ENCODE data around the gene NUAK1. TPM values are rescaled to one million over a fixed set of nuclear protein-coding genes. Genes with fewer than 3 reads are reported as not detected.

NUAK1 gene
- total RNA-seq, 1 donor = 21.7 TPM

DNA sequence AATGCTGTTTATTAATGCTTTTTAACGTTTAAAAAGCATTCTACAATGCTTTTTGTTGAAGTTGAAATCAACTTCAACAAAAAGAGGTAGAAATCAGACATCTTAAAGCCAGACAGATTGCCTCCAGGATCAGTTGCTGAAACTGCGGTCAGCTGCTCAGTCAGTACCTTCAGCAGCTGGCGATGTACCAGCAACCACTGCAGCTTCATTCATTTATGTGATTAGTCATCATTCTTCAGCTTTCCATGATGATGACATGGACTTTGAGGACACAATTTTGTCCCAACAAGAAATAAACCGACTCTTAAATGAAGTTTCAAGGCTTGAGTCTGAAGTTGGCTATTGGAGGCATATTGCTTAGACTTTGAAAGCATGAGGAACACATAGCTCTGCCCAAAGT, 31.5 kb upstream of the NUAK1 start:
- H3K27ac ChIP-seq (ENCODE audit: low read depth, low read length) = no peak overlapping the region
- H3K27me3 ChIP-seq (ENCODE audit: insufficient read depth, low read length) = no peaks in the 10 kb centered on the region
- no peak overlapping the region for H3K4me3 ChIP-seq (ENCODE audit: insufficient read depth, low read length)
- H3K4me2 ChIP-seq (ENCODE audit: insufficient read depth, low read length) = no peak overlapping the region
- H3K36me3 ChIP-seq (ENCODE audit: insufficient read depth, low read length) = no peaks in the 10 kb centered on the region
- TF ChIP-seq, protein P1, sequence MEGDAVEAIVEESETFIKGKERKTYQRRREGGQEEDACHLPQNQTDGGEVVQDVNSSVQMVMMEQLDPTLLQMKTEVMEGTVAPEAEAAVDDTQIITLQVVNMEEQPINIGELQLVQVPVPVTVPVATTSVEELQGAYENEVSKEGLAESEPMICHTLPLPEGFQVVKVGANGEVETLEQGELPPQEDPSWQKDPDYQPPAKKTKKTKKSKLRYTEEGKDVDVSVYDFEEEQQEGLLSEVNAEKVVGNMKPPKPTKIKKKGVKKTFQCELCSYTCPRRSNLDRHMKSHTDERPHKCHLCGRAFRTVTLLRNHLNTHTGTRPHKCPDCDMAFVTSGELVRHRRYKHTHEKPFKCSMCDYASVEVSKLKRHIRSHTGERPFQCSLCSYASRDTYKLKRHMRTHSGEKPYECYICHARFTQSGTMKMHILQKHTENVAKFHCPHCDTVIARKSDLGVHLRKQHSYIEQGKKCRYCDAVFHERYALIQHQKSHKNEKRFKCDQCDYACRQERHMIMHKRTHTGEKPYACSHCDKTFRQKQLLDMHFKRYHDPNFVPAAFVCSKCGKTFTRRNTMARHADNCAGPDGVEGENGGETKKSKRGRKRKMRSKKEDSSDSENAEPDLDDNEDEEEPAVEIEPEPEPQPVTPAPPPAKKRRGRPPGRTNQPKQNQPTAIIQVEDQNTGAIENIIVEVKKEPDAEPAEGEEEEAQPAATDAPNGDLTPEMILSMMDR (IDR thresholded peaks at IDR 0.05; ENCODE audit: extremely low read depth, low read depth, low read length) = no peak
- no peaks in the 10 kb centered on the region for H3K9me3 ChIP-seq (ENCODE audit: low read depth, low read length)
- H2AFZ ChIP-seq (ENCODE audit: low read length) = no peak overlapping the region
- no peaks in the 10 kb centered on the region for H4K20me1 ChIP-seq (ENCODE audit: insufficient read depth, low read length)
- H3K4me1 ChIP-seq (ENCODE audit: insufficient read depth, low read length) = no peaks in the 10 kb centered on the region
- DNase-seq (ENCODE audit: insufficient read length, low spot score, missing footprints) = no peak
- no peaks in the 10 kb centered on the region for H3K79me2 ChIP-seq (ENCODE audit: insufficient read depth, low read length)

DNA sequence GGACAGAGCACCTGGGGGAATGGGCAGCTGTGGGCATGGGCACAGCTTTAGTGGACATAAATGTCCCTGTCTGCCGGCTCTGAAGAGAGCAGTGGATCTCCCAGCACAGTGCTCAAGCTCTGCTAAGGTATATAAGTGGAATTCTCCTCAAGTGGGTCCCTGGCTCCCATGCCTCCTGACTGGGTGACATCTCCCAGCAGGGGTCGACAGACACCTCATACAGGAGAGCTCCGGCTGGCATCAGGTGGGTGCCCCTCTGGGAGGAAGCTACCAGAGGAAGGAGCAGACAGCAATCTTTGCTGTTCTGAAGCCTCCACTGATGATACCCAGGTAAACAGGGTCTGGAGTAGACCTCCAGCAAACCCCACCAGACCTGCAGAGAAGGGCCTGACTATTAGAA, 25.0 kb upstream of the NUAK1 start:
- no peaks in the 10 kb centered on the region for H4K20me1 ChIP-seq (ENCODE audit: insufficient read depth, low read length)
- H3K79me2 ChIP-seq (ENCODE audit: insufficient read depth, low read length) = no peaks in the 10 kb centered on the region
- no peaks in the 10 kb centered on the region for H3K9me3 ChIP-seq (ENCODE audit: low read depth, low read length)
- TF ChIP-seq, protein P1 (IDR thresholded peaks at IDR 0.05; ENCODE audit: extremely low read depth, low read depth, low read length) = no peak
- H3K36me3 ChIP-seq (ENCODE audit: insufficient read depth, low read length) = no peaks in the 10 kb centered on the region
- no peak for DNase-seq (ENCODE audit: insufficient read length, low spot score, missing footprints)
- no peaks in the 10 kb centered on the region for H3K27me3 ChIP-seq (ENCODE audit: insufficient read depth, low read length)
- no peak overlapping the region for H3K27ac ChIP-seq (ENCODE audit: low read depth, low read length)
- no peaks in the 10 kb centered on the region for H3K4me1 ChIP-seq (ENCODE audit: insufficient read depth, low read length)
- no peak overlapping the region for H2AFZ ChIP-seq (ENCODE audit: low read length)
- H3K4me2 ChIP-seq (ENCODE audit: insufficient read depth, low read length) = no peak overlapping the region
- no peak overlapping the region for H3K4me3 ChIP-seq (ENCODE audit: insufficient read depth, low read length)

DNA sequence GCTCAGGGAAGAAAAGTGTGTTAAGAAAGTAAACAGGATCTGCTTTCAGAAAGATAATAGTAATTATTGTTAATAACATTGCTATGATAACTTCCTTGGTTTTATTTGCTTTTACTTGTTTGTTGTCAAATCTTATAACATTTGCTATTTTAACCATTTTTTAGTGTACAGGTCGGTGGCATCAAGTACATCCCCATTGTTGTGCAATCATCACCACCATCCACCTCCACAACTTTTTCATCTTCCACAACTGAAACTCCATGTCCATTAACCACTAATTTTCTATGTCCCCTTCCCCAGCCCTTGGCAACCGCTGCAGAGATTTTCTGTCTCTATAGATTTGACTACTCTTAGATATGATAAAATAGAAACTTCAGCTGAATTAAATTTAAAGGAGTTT, 22.7 kb upstream of the NUAK1 start:
- TF ChIP-seq, protein P1 (IDR thresholded peaks at IDR 0.05; ENCODE audit: extremely low read depth, low read depth, low read length) = no peak
- H3K79me2 ChIP-seq (ENCODE audit: insufficient read depth, low read length) = no peaks in the 10 kb centered on the region

DNA sequence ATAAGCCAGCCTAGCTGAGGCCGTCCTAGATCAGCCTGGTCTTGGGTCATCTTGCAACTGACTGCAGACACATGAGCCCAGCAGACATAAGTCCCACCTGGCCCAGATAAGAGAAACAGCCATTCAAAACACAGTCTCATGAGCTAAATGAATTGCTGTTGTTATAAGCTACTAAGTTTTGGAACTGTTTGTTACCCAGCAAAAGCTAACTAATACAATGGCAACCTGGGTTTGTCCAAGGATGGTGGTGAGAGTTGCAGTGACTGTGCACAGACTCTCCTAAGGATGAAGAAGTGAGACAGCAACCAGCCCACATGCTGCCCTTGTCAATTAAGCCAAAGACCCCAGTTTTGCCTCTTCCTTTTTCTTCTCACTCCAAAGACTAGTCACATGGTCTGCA, 22.2 kb upstream of the NUAK1 start:
- H4K20me1 ChIP-seq (ENCODE audit: insufficient read depth, low read length) = no peaks in the 10 kb centered on the region
- H3K36me3 ChIP-seq (ENCODE audit: insufficient read depth, low read length) = no peaks in the 10 kb centered on the region
- H3K79me2 ChIP-seq (ENCODE audit: insufficient read depth, low read length) = no peaks in the 10 kb centered on the region
- H3K4me3 ChIP-seq (ENCODE audit: insufficient read depth, low read length) = no peak overlapping the region
- no peak overlapping the region for H3K4me2 ChIP-seq (ENCODE audit: insufficient read depth, low read length)
- H2AFZ ChIP-seq (ENCODE audit: low read length) = no peak overlapping the region
- H3K9me3 ChIP-seq (ENCODE audit: low read depth, low read length) = no peaks in the 10 kb centered on the region
- H3K27me3 ChIP-seq (ENCODE audit: insufficient read depth, low read length) = no peaks in the 10 kb centered on the region
- H3K27ac ChIP-seq (ENCODE audit: low read depth, low read length) = no peak overlapping the region
- TF ChIP-seq, protein P1 (IDR thresholded peaks at IDR 0.05; ENCODE audit: extremely low read depth, low read depth, low read length) = no peak
- no peak for DNase-seq (ENCODE audit: insufficient read length, low spot score, missing footprints)
- H3K4me1 ChIP-seq (ENCODE audit: insufficient read depth, low read length) = no peaks in the 10 kb centered on the region

More for the DNA sequence above, 22.7 kb upstream of the NUAK1 start:
- no peaks in the 10 kb centered on the region for H3K27me3 ChIP-seq (ENCODE audit: insufficient read depth, low read length)
- no peak overlapping the region for H3K27ac ChIP-seq (ENCODE audit: low read depth, low read length)
- no peak overlapping the region for H3K4me2 ChIP-seq (ENCODE audit: insufficient read depth, low read length)
- H3K4me1 ChIP-seq (ENCODE audit: insufficient read depth, low read length) = no peaks in the 10 kb centered on the region
- DNase-seq (ENCODE audit: insufficient read length, low spot score, missing footprints) = no peak
- no peak overlapping the region for H3K4me3 ChIP-seq (ENCODE audit: insufficient read depth, low read length)
- no peaks in the 10 kb centered on the region for H3K9me3 ChIP-seq (ENCODE audit: low read depth, low read length)
- H4K20me1 ChIP-seq (ENCODE audit: insufficient read depth, low read length) = no peaks in the 10 kb centered on the region
- H2AFZ ChIP-seq (ENCODE audit: low read length) = no peak overlapping the region
- no peaks in the 10 kb centered on the region for H3K36me3 ChIP-seq (ENCODE audit: insufficient read depth, low read length)

All from osteoblast (primary cell).